Astrocyte of the cerebellum (primary cell): Measurements from ENCODE around the gene FAM25A.
"Not testable (repeated sequence)": the region's sequence is repeated elsewhere in the genome, so short reads cannot be mapped to it uniquely, and the experiment has no call there.

Experiments
- DNase-seq: peaks from one replicate; pipeline ENCODE4 v3.0.0-alpha.2; 2011; ENCODE audit warnings: low read depth
- H3K4me3 ChIP-seq: 2 replicates; pipeline ENCODE4 v1.5.1; 2011; ENCODE audit warnings: mild to moderate bottlenecking, low read depth, low read length, moderate library complexity
- CTCF ChIP-seq: IDR thresholded peaks from 2 replicates; pipeline ENCODE4 v1.5.1; 2012; ENCODE audit warnings: low read length, low read depth, moderate library complexity, mild to moderate bottlenecking; ENCODE audit errors: missing control alignments
- in situ Hi-C: cut with HindIII; loops from 2 replicates; pipeline ENCODE4 v1.10.0; 2017; ENCODE audit warnings: low sequenced_read_pairs

Gene FAM25A

DNA sequence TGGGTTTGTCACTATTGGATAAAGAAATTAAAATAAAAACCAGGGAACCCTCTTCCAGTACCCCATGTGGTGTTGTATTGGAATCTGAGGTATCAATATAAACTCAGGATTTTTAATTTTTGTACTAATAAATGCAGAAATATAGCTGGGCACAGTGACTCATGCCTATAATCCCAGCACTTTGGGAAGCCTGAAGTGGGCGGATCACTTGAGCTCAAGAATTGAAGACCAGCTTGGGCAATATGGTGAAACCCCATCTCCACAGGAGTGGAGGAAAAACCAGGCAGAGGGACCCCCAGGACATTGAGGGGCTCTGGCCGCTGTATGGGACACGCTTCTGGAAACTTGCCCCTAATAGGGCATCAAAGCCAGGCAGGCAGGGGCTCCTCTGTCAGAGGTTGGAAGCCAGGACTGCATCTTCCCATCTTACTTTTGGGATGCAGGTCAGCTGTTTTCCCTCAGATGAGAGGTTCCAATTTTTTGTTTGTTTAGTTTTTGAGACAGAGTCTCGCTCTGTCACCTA, 40.7 kb upstream of the FAM25A start:
- TF ChIP-seq CTCF = no peak
- in situ Hi-C loops = no loop called here
- no peak for DNase-seq
- H3K4me3 ChIP-seq = no peak overlapping the region

GRCh38 chr10:86979977-86980448, 40.1 kb upstream of the FAM25A start:
- no peak for TF ChIP-seq CTCF
- in situ Hi-C loops = no loop called here
- DNase-seq = no peak
- H3K4me3 ChIP-seq = no peak overlapping the region

DNA sequence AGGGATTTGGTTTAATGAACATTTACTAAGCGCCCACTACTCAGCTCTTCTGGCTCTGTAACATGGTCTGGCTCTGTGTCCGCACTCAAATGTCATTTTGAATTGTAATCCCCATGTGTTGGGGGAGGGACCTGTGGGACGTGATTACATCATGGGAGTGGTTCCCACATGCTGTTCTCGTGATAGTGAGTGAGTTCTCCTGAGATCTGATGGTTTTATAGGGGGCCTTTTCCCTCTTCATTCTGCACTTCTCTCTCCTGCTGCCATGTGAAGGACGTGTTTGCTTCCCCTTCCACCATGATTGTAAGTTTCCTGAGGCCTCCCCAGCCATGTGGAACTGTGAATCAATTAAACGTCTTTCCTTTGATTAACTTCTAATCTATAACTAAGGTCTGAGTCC, 39.1 kb upstream of the FAM25A start:
- DNase-seq, H3K4me3 ChIP-seq, in situ Hi-C loops: not testable (repeated sequence)

DNA sequence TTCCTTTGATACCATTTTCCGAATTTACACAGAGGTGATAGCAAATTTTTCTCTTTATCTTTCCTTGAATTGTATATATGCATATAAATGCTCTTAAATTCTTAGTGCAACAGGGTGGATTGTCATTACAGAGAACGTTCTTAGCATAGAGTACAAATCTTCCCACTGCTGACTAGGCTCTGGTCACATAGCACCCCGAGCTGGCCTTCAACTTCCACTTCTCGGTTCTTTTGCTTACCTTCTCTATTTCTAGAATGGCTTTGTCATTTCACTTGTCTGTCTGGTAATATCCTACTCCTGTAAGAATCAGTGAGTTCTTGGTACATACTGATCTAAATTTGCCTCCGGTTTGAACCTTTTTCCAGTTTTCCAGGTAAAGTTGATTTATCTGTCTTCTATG, 38.4 kb upstream of the FAM25A start:
- in situ Hi-C loops = no loop called here
- no peak for DNase-seq
- H3K4me3 ChIP-seq = no peak overlapping the region
- TF ChIP-seq CTCF = no peak

- DNase-seq, in situ Hi-C loops, H3K4me3 ChIP-seq: not testable (repeated sequence)
Measured at GRCh38 chr10:86984498-86984897, 35.6 kb upstream of the FAM25A start.

DNA sequence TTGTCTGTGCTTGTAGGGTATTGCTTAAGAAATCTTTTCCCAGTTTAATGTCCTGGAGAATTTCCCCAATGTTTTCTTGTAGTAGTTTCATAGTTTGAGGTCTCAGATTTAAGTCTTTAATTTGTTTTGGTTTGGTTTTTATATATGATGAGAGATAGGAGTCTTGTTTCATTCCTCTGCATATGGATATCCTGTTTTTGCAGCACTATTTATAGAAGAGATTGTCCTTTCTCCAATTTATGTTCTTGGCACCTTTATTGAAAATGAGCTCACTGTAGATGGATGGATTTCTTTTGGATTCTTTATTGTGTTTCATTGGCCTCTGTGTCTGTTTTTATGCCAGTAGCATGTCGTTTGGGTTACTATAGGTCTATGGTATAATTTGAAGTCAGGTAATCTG, 31.6 kb upstream of the FAM25A start:
- no peak for TF ChIP-seq CTCF
- in situ Hi-C loops = no loop called here
- H3K4me3 ChIP-seq = no peak overlapping the region
- DNase-seq = no peak

DNA sequence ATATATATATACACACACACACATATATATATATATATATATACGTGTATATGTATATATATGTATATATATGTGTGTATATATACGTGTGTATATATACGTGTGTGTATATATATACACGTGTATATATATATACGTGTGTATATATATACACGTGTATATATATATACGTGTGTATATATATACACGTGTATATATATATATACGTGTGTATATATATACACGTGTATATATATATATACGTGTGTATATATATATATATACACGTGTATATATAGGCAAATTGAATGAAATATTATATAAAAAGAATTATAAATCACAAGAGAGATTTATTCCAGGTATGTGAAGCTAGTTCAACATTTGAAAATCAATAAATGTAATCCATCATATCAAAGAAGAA, 28.7 kb upstream of the FAM25A start:
- DNase-seq, H3K4me3 ChIP-seq, in situ Hi-C loops: not testable (repeated sequence)

DNA sequence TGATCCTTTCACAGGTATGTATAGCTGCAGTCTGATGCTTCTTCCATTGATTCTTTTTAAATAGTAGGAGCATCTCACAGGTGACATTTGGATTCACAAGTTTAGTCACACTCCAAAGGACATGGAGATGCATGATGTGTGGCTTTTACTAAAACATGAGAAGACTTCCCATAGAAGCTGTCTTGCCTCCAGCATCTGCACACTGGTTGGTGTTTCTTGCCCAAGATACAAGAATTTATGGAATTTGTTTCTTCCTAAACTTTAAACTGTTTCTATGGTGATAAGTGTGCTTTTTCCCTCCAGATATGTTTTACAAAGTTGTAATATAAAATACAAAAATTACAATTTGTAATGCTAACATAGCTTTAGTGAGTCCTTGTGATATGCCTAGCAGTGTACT, 27.6 kb upstream of the FAM25A start:
- no peak for DNase-seq
- in situ Hi-C loops = no loop called here
- no peak overlapping the region for H3K4me3 ChIP-seq
- TF ChIP-seq CTCF = no peak
